HuH-7 (cell line): ENCODE data around the gene LRATD1.
"Not testable (repeated sequence)": the region's sequence is repeated elsewhere in the genome, so short reads cannot be mapped to it uniquely, and the experiment has no call there.

Source experiments
- DNase-seq: peaks from one replicate; pipeline ENCODE4 v3.0.0; 2011; ENCODE audit warnings: low spot score

LRATD1 gene

DNA sequence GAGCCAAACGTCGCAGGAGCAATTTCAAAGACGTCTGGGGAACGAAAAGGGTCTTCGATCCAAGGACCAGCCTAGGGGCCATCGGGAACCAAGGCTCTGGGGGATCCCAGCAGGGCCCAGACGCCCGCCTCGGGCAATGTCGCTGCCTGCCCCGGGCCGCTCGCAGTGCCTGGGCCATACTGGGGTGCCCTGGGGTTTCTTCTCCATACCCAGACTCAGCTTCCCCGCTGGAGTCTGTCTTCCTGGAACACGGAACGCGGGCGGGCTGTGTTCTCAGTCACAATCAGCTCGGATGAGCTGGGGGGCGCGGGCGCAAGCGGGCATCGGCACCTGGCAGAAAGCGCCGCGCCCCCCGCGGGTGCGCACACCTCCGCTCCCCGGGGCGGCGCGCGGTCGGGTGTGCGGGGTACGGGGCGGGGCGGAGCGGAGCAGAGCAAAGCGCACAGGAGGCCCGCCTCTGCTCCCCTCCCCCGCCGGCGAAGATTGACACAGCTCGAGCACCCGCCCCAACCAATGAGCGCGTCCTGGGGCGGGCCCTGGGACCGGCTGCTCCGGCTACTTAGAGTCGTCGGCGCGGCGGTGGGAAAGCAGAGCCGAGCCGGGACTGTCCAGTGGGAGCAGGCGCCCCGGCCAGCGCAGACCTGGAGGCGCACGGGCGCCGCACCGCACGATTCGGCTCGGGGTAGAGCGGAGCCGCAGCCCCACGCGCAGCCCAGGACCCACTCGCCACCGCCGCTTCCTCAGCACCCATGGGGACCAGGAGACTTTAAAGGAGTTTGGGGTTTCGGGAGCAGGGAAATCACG lies at the start of gene LRATD1:
Gene LRATD1, plus strand, starts transcription at position 585 of the 804 bp plus-strand sequence. CDS start 1,263 bp downstream, outside the sequence.
- no peak for DNase-seq

- DNase-seq = no peak
These were observed 49.5 kb upstream of the LRATD1 start for GRCh38 chr2:14583059-14583458.

DNA sequence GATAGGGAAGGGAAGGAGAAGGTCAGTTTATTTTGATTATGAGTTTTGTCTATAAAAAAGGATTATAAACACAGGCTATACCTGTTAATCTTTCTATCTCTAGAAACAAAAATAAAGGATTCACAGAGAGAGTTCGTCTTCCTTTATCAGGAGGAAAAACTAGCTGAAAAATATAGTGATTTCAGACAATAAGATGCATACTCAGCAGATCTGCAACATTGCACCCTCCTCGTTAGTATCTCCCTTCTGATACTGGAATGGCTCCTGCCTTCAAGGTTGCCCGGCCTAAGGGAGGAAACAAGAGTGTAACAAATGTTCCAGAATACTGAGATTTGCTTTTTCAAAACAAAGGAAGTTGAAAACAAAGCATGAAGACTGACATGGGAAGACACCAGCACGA lies 48.7 kb upstream of the LRATD1 start:
- DNase-seq = no peak

DNA sequence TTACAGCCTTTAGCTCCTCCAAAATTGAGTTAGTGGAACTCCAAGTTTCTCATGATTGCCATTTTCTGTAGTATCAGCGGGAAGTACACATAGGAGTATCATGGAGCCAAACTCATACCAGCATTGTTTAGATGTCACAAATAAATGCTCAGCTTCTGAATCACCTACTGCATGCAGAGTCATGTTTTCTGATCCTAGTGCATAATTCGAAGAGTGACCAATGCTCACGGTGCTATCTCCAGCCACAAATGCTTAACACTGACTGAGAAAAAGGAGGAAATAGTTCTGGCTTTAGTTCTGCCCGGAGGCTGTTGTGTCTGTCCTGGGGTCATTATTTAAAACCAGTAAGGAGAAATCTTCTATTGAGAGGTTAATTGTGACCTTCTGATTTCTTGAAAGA lies 45.4 kb upstream of the LRATD1 start:
- DNase-seq = no peak

GRCh38 chr2:14601156-14601770 lies 31.3 kb upstream of the LRATD1 start:
- DNase-seq = no peak

GRCh38 chr2:14602309-14602708 lies 30.2 kb upstream of the LRATD1 start:
- DNase-seq = no peak

DNA sequence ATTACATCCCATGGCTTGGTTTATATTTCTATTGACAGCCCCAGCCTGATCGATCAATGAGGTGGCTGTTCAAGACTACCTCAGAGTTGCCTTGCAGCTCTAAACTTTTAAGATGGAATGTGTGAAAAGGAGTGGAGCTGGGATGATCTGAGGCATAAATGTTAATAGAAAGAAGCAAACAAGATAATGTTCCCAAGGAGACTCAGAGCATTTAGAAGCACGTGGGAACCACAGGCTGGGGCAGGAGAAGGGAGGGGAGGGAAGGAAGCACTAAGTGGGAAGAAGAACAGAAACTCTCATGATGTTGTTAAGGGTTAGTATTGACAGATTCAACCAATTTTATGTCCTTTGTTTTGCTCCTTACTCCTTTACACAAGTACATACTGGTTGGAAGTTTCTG lies 28.8 kb upstream of the LRATD1 start:
- DNase-seq = no peak

- no peak for DNase-seq
These were observed 24.3 kb upstream of the LRATD1 start for GRCh38 chr2:14608245-14608644.

- DNase-seq = no peak
These were observed 18.5 kb upstream of the LRATD1 start for GRCh38 chr2:14614017-14614416.

GRCh38 chr2:14615121-14615520 lies 17.4 kb upstream of the LRATD1 start:
- DNase-seq = no peak

DNA sequence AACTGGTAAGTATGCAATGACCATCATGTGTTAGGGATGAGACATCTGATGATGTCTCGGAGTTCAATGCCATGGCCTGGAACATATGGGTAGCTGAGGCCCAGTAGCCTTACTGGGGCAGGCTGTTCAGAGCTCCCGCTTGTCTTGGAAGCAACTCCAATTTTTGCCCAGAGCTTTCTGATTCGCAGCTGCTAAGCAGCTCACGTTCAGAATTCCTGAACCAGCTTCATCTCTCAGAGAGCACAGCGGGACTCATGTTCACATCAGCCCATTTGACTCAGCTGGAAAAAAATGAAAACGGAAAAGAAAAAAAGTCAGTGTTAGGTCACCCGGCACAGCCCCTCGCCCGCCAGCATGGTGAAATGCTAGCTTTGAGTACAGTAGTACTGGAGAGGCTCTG lies 16.8 kb upstream of the LRATD1 start:
- no peak for DNase-seq

DNA sequence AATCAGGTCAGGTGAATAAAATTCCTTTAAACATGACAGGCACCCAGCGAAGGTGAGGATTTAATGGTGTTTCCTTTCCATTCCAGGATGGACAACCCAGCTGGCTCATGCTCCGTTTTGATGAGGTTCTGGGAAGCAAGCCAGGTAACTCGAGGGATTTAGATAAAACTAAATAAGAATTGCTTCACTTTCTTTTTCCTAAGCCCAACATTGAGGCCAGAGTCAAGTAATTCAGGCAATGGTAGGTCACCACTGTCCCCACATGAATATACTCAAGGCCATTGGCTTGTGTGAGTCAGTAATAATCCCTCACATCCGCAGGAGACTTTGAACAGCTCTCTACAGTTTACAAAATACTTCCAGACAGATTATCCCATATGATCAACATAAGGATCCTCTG lies 16.2 kb upstream of the LRATD1 start:
- DNase-seq = no peak

DNA sequence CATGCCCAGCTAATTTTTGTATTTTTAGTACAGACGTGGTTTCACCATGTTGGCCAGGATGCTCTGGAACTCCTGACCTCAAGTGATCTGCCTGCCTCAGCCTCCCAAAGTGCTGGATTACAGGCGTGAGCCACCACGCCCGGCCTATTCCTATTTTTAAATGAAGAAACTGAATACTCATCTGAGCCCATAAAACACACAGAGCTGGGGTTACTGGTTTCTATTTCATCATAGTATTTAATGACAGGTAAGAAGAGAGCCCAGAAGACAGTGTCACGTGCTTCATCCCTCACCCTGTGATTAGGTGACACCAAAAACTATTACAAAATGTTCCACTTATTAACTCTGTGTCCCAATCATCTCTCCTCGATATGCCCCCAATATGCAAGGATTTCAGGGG lies 15.6 kb upstream of the LRATD1 start:
- no peak for DNase-seq

GRCh38 chr2:14619441-14619840 lies 13.1 kb upstream of the LRATD1 start:
- no peak for DNase-seq

DNA sequence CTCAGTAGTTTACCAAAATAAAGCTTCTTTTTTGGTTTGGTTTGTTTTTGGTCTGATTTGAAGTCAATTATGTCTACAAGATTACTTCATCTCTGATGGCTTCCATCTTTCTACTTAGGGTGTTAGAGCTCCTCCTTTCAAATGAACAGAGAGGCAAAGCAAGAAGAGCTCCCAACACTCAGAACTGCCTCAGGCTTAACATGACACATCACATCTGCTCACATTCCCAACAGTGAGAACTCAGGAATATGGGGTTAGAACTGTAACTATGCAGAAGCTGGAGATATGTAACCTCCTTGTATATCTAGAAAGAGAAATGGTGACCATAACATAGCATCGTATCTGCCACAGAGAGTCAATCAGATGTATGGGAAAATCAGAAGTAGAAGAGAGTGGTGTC lies 11.4 kb upstream of the LRATD1 start:
- no peak for DNase-seq

DNA sequence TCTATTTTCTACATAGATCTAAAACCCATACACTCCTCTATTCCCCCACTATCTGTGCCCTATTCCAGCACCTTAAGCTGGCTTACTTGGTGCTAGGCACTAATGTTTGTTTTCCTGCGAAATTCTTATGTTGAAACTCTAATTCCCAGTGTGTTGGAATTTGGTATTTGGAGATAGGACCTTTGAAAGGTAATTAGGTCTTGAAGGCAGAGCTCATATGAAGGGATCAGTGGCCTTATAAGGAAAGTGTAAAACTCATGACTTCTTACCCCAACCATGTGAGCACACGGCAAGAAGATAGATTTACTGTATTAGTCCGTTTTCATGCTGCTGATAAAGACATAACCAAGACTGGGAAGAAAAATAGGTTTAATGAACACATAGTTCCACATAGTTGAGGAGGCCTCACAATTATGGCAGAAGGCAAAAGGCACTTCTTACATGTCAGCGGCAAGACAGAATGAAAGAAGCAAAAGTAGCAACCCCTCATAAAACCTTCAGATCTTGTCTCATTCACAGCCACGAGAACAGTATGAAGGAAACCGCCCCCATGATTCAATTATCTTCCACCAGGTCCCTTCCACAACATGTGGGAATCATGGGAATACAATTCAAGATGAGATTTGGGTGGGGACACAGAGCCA lies 10.5 kb upstream of the LRATD1 start:
- DNase-seq = no peak

- not testable (repeated sequence) for DNase-seq
These were observed 10.0 kb upstream of the LRATD1 start for GRCh38 chr2:14622550-14622939.

DNA sequence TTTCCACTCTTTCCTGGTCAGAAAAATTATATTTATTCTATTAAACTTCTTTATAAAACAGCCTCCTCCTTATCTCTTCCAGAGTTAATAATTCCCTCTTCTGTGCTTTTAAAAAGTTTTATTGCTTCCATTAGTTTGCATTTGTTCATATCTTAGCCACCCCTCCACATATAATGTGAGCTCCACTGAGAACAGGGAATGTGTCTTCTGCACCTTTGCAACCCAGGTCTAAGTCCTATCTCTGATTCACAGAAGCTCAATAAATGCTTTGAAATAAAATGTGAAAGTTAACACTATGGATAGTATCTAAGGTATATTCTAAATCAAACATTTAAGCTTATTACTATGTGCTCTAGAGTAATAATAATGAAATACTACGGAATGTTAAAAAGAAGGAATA lies 9.3 kb upstream of the LRATD1 start:
- DNase-seq = no peak

GRCh38 chr2:14626873-14627272 lies 5.6 kb upstream of the LRATD1 start:
- no peak for DNase-seq

GRCh38 chr2:14628901-14629300 lies 3.6 kb upstream of the LRATD1 start:
- no peak for DNase-seq

DNA sequence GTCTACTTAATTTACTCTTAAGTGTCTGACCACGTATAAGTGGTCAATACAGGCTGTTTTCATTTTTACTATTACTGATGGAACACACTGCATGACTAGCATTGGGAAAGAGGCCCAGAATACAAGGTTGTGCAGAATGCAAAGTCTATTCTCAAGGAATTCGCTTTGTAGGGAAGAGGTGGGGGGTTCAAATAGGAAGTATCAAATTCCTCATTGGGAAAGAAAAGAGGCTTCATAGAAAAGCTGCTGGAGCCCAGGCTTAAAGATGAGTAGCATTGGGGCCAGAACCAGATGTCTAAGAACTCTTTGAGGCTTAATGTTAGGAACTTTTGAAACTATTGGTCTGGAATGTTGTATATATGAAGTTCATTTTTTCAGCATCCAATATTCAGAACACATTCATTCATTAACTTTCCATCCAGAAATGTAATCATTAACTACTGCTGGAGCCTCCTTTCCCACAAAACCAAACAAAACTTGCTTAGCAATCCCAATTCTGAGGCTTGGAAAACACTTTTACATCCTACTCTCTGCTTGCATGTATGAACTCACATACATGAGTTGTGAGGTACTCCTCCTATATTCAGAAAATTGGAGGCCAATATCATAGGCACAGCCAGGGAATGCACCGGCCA lies 994 bp upstream of the LRATD1 start:
- no peak for DNase-seq

- no peak for DNase-seq
These were observed 544 bp downstream of the LRATD1 start for GRCh38 chr2:14633061-14633460.
